Limb (tissue), 2 donors: ENCODE data around the gene SLC13A1.

ENCODE experiments used
- DNase-seq, 2 donors: peaks; one replicate each; pipeline ENCODE4 v3.0.0-alpha.2; 2016; ENCODE audit errors: extremely low spot score in 2 of 2

Gene SLC13A1

GRCh38 chr7:123198111-123198510 is 1.7 kb downstream of the SLC13A1 start:
- DNase-seq, result no peak

DNA sequence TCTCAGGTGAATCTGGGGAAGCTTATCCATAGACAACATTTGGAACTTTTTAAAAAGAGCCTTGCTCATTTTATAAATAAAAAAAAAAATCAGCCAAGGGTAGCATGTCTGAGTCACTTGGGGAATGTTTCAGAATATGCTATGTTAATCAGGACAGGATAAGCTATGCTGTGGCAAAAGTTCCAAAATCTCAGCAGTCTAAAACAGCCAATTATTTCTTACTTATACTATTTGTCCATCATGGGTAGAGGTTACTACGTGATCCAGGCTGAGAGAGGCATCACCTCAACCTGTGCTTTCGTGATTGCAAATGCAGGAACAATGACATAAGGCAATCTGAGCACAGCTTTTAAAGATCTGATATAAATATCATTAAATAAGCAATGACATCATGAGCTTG is 6.5 kb downstream of the SLC13A1 start:
- no peak for DNase-seq

DNA sequence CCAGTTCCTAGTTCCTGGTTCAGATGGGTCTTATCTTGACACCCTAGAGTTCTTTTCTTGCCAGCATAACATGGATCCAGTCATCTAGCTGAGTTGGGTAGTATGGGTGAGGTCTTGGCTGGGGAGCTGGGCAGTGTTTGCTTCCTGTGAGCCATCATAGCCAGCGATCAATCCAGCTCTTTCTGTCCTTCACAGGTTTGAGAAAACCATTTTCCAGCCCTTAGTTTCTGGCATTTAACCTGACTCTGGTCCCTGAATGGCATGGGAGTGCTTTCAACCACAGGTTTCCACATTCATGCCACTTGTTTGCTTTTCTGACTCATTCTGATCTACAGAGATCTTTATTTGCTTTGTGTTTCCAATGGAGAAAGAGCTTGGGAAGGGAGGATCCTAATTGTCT is 8.6 kb downstream of the SLC13A1 start:
- DNase-seq, result no peak

GRCh38 chr7:123190109-123190831 is 9.5 kb downstream of the SLC13A1 start:
- DNase-seq, result no peak

DNA sequence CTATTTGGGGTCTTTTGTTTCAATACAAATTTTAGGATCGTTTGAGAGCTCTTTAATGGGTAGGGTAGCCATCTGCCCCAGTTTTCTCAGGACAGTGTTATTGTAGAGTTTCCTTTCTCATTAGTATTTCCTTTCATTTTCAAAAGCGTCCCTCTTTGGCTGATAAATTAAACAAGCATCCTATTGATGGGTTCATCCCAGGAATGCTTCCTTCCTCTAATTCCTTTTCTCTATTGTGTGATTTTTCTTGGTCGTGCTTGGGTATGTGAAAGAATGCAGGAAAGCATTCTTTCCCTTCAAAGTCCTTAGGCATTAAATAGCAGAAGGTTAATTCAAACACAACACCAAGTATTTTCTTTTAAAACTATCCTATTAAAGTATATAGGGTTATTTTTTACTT is 14.0 kb downstream of the SLC13A1 start:
- no peak for DNase-seq

DNA sequence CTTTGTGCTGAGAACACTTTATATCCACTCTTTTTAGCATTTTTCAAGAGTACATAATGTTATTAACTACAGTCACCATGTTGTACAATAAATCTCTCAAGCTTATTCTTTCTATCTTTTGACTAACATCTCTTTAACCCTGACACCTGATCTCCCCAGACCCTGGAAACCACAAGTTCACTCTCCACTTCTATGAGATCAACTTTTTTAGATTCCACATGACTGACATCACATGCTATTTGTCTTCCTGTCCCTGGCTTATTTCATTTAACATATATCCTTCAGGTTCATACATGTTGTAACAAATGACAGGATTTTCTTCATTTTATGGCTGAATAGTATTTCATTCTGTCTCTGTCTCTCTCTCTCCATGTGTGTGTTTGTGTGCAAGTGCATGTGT is 15.5 kb downstream of the SLC13A1 start:
- no peak for DNase-seq

GRCh38 chr7:123183431-123183830 is 16.3 kb downstream of the SLC13A1 start:
- DNase-seq, result no peak

DNA sequence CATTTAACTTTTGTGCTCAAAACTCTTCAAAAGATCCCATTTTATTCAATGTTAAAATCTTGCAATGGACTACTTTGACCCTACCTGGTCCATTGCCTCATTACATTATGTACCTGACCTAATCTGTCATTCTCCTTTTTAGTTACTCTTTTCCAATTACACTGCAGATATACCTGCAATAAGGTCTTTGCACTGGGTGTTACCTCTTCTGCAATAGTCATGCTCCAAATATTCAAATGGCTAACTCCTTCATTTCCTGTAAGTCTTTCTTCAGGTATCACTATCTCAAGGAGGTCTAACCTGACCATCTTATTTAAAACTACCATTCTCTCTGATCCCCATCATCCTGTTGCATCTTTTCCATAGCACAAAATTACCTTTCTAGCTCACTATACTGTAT is 22.3 kb downstream of the SLC13A1 start:
- DNase-seq, result no peak

DNA sequence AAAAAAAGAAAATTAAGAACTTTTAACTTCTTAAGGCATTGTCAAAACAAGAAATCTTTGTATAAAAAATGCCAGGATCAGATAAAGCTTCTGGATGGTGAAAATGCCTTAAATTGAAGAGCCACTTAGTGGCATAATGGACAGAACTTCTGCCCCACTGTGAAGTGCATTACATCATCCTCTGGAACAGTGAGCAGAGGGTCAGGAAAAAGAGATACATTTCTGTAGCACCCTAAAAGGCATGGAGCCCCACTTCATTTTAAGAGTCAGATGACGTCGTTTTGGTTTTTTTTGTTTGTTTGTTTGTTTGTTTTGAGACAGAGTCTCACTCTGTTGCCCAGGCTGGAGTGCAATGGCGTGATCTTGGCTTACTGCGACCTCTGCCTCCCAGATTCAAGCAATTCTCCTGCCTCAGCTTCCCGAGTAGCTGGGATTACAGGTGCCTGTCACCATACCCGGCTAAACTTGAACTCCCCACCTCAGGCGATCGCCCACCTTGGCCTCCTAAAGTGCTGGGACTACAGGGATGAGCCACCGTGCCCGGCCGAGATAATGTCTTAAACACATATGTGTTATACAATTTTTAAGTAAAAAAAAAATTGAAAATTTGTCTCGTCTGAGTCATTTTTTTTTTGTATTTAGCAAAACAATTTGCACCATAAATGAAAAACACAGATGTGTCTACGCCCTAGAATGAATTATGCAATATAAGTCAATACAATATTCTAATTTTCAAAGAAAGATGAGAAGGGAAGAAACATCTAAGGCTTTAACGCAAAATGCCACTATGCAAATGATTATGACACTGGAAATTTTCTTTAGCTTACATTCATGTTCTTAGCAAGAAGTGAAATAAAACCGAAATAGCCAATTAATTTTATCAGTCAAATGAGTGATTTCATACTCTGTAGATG is 29.2 kb downstream of the SLC13A1 start:
- no peak for DNase-seq

- no peak for DNase-seq
Observed at GRCh38 chr7:123169065-123169464, 30.7 kb downstream of the SLC13A1 start.

DNA sequence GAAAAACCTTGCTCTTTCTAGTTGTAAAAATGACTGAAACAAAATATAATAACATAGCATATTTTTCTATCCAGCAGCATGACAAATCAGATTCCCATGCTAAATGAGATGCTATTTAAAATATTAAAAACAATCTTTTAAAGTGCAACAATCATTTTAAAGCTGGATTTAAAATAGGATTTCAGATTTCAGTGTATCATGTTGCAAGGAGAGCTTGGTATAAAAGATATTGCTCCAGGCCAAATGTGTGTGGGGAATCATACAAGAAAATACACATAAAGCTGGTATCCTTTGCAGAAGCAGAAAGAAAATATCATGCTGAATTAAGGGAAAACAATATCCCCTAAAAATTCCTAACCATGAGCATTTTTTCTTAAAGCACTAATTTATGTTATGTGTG is 42.2 kb downstream of the SLC13A1 start:
- DNase-seq, result peak in 1 of 2 donors; percentile 7

GRCh38 chr7:123155571-123155970 is 44.2 kb downstream of the SLC13A1 start:
- no peak for DNase-seq

DNA sequence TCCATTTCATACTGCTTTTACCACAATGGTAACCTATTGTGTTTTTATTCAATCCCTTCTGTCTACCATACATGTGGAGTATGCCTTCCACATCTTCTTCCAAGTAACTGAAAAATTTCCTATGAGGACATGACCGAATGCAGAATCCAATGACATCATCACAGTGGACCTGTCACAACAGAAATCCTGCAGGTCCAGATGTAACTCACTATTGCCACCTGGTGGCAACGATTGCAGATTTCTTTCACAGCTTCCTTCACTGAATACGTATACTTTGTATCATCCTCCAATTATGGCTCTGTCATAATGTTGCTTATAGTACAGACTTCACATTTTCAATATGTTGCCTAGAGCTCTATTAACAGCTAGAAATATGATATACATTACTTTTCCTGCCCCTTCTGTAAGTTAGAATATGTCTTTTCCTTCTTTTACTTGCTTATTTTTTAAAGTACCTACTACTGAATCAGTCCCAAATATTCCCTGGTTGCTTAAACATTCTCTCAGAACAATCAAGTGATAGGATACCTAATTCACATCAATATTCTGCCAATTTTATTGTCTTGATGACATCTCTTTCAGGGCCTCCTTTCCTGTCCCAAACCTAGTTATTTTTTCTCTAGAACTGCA is 45.4 kb downstream of the SLC13A1 start:
- DNase-seq, result peak; percentile 75 to 78

DNA sequence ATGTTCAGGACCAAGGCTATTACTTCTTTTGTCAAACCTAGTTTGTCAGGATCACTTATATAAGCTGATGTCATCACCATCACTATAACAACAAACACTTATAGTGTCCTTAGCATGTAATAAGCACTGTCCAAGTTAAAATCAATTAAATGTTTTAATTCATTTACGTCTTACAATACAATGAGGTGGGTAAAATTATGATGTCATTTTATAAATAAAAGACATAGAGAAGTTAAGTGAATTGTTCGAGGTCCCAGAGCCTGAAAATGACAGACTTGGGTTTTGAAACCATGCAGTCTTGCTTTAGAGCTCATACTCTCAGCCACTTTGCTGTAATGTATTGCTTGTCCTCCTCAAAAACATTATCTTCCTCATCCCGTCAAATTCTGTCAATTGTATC is 48.3 kb downstream of the SLC13A1 start:
- no peak for DNase-seq

DNA sequence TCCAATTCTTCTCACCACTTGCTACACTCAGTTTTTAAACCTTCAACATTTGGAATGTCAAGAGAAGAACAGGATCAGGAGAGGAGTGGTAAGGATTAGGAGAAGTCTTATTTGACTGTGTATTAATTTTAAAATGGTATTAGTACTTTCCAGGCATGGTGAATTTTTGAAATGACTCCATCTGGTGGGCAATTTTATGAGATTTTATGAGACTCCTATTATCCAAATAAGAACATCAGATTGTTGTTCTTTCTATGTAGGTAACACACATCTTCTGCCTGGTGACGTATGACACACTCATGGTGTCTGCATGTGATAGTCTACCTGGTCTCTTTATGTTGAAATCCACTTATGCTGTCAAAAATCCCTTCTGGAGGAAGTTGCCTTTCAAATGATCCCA is 51.0 kb downstream of the SLC13A1 start:
- no peak for DNase-seq

- DNase-seq, result no peak
Observed at GRCh38 chr7:123143252-123144006, 56.3 kb downstream of the SLC13A1 start.

DNA sequence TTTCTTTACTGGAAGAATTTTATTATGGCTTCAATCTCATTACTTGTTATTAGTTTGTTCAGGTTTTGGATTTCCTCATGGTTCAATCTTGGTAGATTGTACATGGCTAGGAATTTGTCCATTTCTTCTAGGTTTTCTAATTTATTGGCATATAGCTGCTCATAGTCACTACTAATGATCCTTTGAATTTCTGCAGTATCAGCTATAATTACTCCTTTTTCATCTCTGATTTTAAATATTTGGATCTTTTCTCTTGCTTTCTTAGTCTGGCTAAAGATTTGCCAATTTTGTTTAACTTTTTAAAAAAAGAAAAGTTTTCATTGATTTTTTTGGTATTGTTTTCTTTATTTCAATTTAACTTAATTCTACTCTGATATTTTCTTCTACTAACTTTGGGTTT is 59.2 kb downstream of the SLC13A1 start:
- no peak for DNase-seq

DNA sequence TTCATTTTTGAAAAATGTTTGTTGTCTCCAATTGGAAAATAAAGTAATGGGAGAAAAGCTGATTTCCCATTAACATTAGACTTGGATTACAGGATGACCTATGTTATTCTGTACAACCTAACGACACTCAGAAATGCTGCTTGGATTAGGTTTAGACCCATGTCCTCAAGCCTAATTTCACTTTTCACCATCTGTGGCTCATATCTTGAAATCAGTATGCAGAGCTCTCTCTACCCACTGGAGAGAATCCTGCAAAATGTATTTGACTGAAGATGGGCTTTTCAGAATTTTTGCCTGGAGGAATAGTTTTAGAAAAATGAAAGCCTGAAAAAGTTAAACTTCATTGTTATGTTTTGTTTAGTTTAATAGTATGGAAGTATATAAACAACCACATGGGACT is 63.8 kb downstream of the SLC13A1 start:
- DNase-seq, result no peak

GRCh38 chr7:123133924-123134323 is 65.8 kb downstream of the SLC13A1 start:
- DNase-seq, result no peak

GRCh38 chr7:123131961-123132360 is 67.8 kb downstream of the SLC13A1 start:
- DNase-seq, result no peak

- DNase-seq, result no peak
Observed at GRCh38 chr7:123131556-123131955, 68.2 kb downstream of the SLC13A1 start.

DNA sequence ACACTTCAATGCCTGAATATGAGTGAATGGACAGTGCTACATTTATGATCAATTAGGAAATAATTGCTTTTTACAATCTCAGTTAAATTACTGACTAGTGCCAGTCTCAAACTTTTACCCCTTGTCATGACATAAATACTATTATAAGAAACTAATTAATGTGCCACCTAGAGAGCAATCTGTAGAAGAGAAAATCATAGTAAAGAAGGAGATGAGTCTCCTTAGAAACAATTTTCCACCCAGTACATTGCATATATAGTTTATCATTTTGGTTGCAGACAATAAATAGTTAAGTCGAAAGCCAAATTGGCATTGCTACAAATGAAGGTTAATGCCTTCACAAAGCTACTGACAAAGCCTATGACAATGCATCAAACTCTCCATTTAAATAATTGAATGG is 68.6 kb downstream of the SLC13A1 start:
- no peak for DNase-seq
